Measurements from ENCODE around the gene TMEM50B.

The TMEM50B gene

GRCh38 chr21:33495743-33496142 is 16.0 kb upstream of the TMEM50B start:
- H3K9ac ChIP-seq (ENCODE audit: low read depth, low read length): no peak overlapping the region
- H3K9me3 ChIP-seq (ENCODE audit: insufficient read depth, low read length, severe bottlenecking): no peaks in the 10 kb centered on the region
- H3K79me2 ChIP-seq (ENCODE audit: insufficient read depth, low read length): no peaks in the 10 kb centered on the region
- no peak overlapping the region for H3K4me2 ChIP-seq (ENCODE audit: insufficient read depth, low read length)
- no peak for DNase-seq
- no peak overlapping the region for H3K4me3 ChIP-seq (ENCODE audit: low read depth in 1 of 2, low read length in 2 of 2)
- no peak overlapping the region for H2AFZ ChIP-seq (ENCODE audit: low read depth, low read length)
- H3K27me3 ChIP-seq (ENCODE audit: insufficient read depth, low read length, poor library complexity): no peaks in the 10 kb centered on the region
- no peak overlapping the region for H3K27ac ChIP-seq (ENCODE audit: low read length)
- no peak for TF ChIP-seq EZH2 (IDR thresholded peaks at IDR 0.05; ENCODE audit: borderline replicate concordance, low read depth, low read length, severe bottlenecking)
- no peak for TF ChIP-seq CTCF (IDR thresholded peaks at IDR 0.05; ENCODE audit: borderline replicate concordance, extremely low read depth, low read length, poor library complexity, severe bottlenecking)
- no peaks in the 10 kb centered on the region for H3K36me3 ChIP-seq (ENCODE audit: insufficient read depth, low read length)
- H4K20me1 ChIP-seq (ENCODE audit: insufficient read depth, low read length): no peaks in the 10 kb centered on the region
- H3K4me1 ChIP-seq (ENCODE audit: insufficient read depth, low read length): peaks cover 14% of the 10 kb centered on the region
- ATAC-seq (ENCODE audit: insufficient read depth, low read depth): no peak

- Histone ChIP-seq H3K27me3 (ENCODE audit: insufficient read depth, low read length, poor library complexity) (no peaks in the 10 kb centered on the region), H3K27ac (ENCODE audit: low read length) (no peak overlapping the region), H3K4me1 (ENCODE audit: insufficient read depth, low read length) (peaks cover 16% of the 10 kb centered on the region), H3K36me3 (ENCODE audit: insufficient read depth, low read length) (no peaks in the 10 kb centered on the region), H3K79me2 (ENCODE audit: insufficient read depth, low read length) (no peaks in the 10 kb centered on the region), H3K9me3 (ENCODE audit: insufficient read depth, low read length, severe bottlenecking) (no peaks in the 10 kb centered on the region), H3K9ac (ENCODE audit: low read depth, low read length) (no peak overlapping the region), H3K4me3 (ENCODE audit: low read depth in 1 of 2, low read length in 2 of 2) (no peak overlapping the region), H2AFZ (ENCODE audit: low read depth, low read length) (no peak overlapping the region), H3K4me2 (ENCODE audit: insufficient read depth, low read length) (no peak overlapping the region), H4K20me1 (ENCODE audit: insufficient read depth, low read length) (no peaks in the 10 kb centered on the region)
- TF ChIP-seq CTCF (IDR thresholded peaks at IDR 0.05; ENCODE audit: borderline replicate concordance, extremely low read depth, low read length, poor library complexity, severe bottlenecking): no peak
- TF ChIP-seq EZH2 (IDR thresholded peaks at IDR 0.05; ENCODE audit: borderline replicate concordance, low read depth, low read length, severe bottlenecking): no peak
- DNase-seq: no peak
- ATAC-seq (ENCODE audit: insufficient read depth, low read depth): no peak
Measured at GRCh38 chr21:33493756-33494155, 14.0 kb upstream of the TMEM50B start.

GRCh38 chr21:33492571-33492970 is 12.8 kb upstream of the TMEM50B start:
- Histone ChIP-seq H3K36me3 (ENCODE audit: insufficient read depth, low read length) (no peaks in the 10 kb centered on the region), H3K27ac (ENCODE audit: low read length) (no peak overlapping the region), H3K4me1 (ENCODE audit: insufficient read depth, low read length) (peaks cover 16% of the 10 kb centered on the region), H3K9ac (ENCODE audit: low read depth, low read length) (0 out of 2 replicates have a peak overlapping the region, but pooled peaks have one; percentile 56), H3K27me3 (ENCODE audit: insufficient read depth, low read length, poor library complexity) (no peaks in the 10 kb centered on the region), H3K4me2 (ENCODE audit: insufficient read depth, low read length) (peak overlapping the region; percentile 69), H4K20me1 (ENCODE audit: insufficient read depth, low read length) (no peaks in the 10 kb centered on the region), H2AFZ (ENCODE audit: low read depth, low read length) (no peak overlapping the region), H3K79me2 (ENCODE audit: insufficient read depth, low read length) (no peaks in the 10 kb centered on the region), H3K4me3 (ENCODE audit: low read depth in 1 of 2, low read length in 2 of 2) (no peak overlapping the region), H3K9me3 (ENCODE audit: insufficient read depth, low read length, severe bottlenecking) (no peaks in the 10 kb centered on the region)
- no peak for ATAC-seq (ENCODE audit: insufficient read depth, low read depth)
- TF ChIP-seq CTCF (IDR thresholded peaks at IDR 0.05; ENCODE audit: borderline replicate concordance, extremely low read depth, low read length, poor library complexity, severe bottlenecking) (no peak), EZH2 (IDR thresholded peaks at IDR 0.05; ENCODE audit: borderline replicate concordance, low read depth, low read length, severe bottlenecking) (no peak)
- DNase-seq: no peak
